ENCODE data around the gene ABLIM1.

The ABLIM1 gene

GRCh38 chr10:114517368-114518250 lies 140.5 kb downstream of the ABLIM1 start:
- Histone ChIP-seq H3K27me3 (no peaks in the 10 kb centered on the region), H3K27ac (peak overlapping the region in 2 of 11 experiments; percentile 16 to 48; a peak in 2 of 22 replicates), H3K9ac (no peak overlapping the region), H3K4me1 (peaks cover 10 to 85% (median 71%) of the 10 kb centered on the region in 10 experiments; a peak in 17 of 20 replicates), H3K4me2 (peak overlapping the region in 8 of 11 experiments; percentile 40 to 69 (median 60); a peak in 13 of 22 replicates), H3K36me3 (no peaks in the 10 kb centered on the region), H3K4me3 (no peak overlapping the region), H3K9me3 (replicated peaks in 1 of 11) (no peaks in the 10 kb centered on the region), H4K20me1 (no peaks in the 10 kb centered on the region)
- TF ChIP-seq Cebpa-rat (IDR thresholded peaks at IDR 0.05), result no peak

GRCh38 chr10:114516356-114516755 lies 141.7 kb downstream of the ABLIM1 start:
- Histone ChIP-seq H3K27ac (peak overlapping the region in 3 of 11 experiments; percentile 33 to 48 (median 38); a peak in 3 of 22 replicates), H3K9me3 (replicated peaks in 1 of 11) (no peaks in the 10 kb centered on the region), H3K27me3 (no peaks in the 10 kb centered on the region), H3K4me3 (no peak overlapping the region), H3K4me1 (peaks cover 10 to 82% (median 63%) of the 10 kb centered on the region in 10 experiments; a peak in 17 of 20 replicates), H3K9ac (peak overlapping the region in 1 of 11 experiments; percentile 28; a peak in 1 of 22 replicates), H4K20me1 (no peaks in the 10 kb centered on the region), H3K36me3 (no peaks in the 10 kb centered on the region), H3K4me2 (peak overlapping the region in 9 of 11 experiments; percentile 11 to 69 (median 58); a peak in 18 of 22 replicates)
- TF ChIP-seq Cebpa-rat (IDR thresholded peaks at IDR 0.05), result no peak

- no peak overlapping the region for H3K9ac ChIP-seq
Measured at GRCh38 chr10:114515298-114515914, 142.7 kb downstream of the ABLIM1 start.

GRCh38 chr10:114513381-114513792 lies 144.7 kb downstream of the ABLIM1 start:
- peaks cover 0 to 59% (median 43%) of the 10 kb centered on the region in 10 experiments; a peak in 17 of 20 replicates for H3K4me1 ChIP-seq
- TF ChIP-seq Cebpa-rat (IDR thresholded peaks at IDR 0.05), result no peak
- H3K4me3 ChIP-seq, result no peak overlapping the region
- no peaks in the 10 kb centered on the region for H3K9me3 ChIP-seq (replicated peaks in 1 of 11)
- H4K20me1 ChIP-seq, result no peaks in the 10 kb centered on the region
- H3K27me3 ChIP-seq, result no peaks in the 10 kb centered on the region
- peak overlapping the region in 8 of 11 experiments; percentile 40 to 69 (median 60); a peak in 14 of 22 replicates for H3K4me2 ChIP-seq
- no peaks in the 10 kb centered on the region for H3K36me3 ChIP-seq
- H3K9ac ChIP-seq, result no peak overlapping the region
- no peak overlapping the region for H3K27ac ChIP-seq

More at GRCh38 chr10:114515298-114515914, 142.7 kb downstream of the ABLIM1 start:
- Histone ChIP-seq H3K4me3 (no peak overlapping the region), H3K27me3 (no peaks in the 10 kb centered on the region), H3K36me3 (no peaks in the 10 kb centered on the region), H3K4me1 (peaks cover 9 to 78% (median 59%) of the 10 kb centered on the region in 10 experiments; a peak in 17 of 20 replicates), H4K20me1 (no peaks in the 10 kb centered on the region), H3K4me2 (peak overlapping the region in 8 of 11 experiments; percentile 40 to 69 (median 60); a peak in 16 of 22 replicates), H3K9me3 (replicated peaks in 1 of 11) (no peaks in the 10 kb centered on the region), H3K27ac (peak overlapping the region in 3 of 11 experiments; percentile 4 to 38 (median 33); a peak in 4 of 22 replicates)
- no peak for TF ChIP-seq Cebpa-rat (IDR thresholded peaks at IDR 0.05)

GRCh38 chr10:114511881-114512280 lies 146.2 kb downstream of the ABLIM1 start:
- H4K20me1 ChIP-seq, result no peaks in the 10 kb centered on the region

GRCh38 chr10:114508376-114508775 lies 149.7 kb downstream of the ABLIM1 start:
- H3K36me3 ChIP-seq, result no peaks in the 10 kb centered on the region
- H4K20me1 ChIP-seq, result no peaks in the 10 kb centered on the region
- no peak overlapping the region for H3K9ac ChIP-seq
- H3K9me3 ChIP-seq (replicated peaks in 1 of 11), result no peaks in the 10 kb centered on the region
- H3K27me3 ChIP-seq, result no peaks in the 10 kb centered on the region
- H3K27ac ChIP-seq, result no peak overlapping the region
- H3K4me3 ChIP-seq, result no peak overlapping the region
- TF ChIP-seq Cebpa-rat (IDR thresholded peaks at IDR 0.05), result no peak
- peaks cover 0 to 14% (median 4%) of the 10 kb centered on the region in 10 experiments; a peak in 13 of 20 replicates for H3K4me1 ChIP-seq
- H3K4me2 ChIP-seq, result no peak overlapping the region

More at GRCh38 chr10:114511881-114512280, 146.2 kb downstream of the ABLIM1 start:
- peaks cover 0 to 49% (median 39%) of the 10 kb centered on the region in 10 experiments; a peak in 17 of 20 replicates for H3K4me1 ChIP-seq
- no peaks in the 10 kb centered on the region for H3K36me3 ChIP-seq
- H3K27me3 ChIP-seq, result no peaks in the 10 kb centered on the region
- no peak overlapping the region for H3K4me3 ChIP-seq
- no peaks in the 10 kb centered on the region for H3K9me3 ChIP-seq (replicated peaks in 1 of 11)
- TF ChIP-seq Cebpa-rat (IDR thresholded peaks at IDR 0.05), result no peak
- no peak overlapping the region for H3K9ac ChIP-seq
- no peak overlapping the region for H3K4me2 ChIP-seq
- no peak overlapping the region for H3K27ac ChIP-seq

- no peak overlapping the region for H3K4me2 ChIP-seq
- no peaks in the 10 kb centered on the region for H3K27me3 ChIP-seq
- no peak overlapping the region for H3K27ac ChIP-seq
- H3K4me1 ChIP-seq, result peaks cover 0 to 4% (median 0%) of the 10 kb centered on the region in 10 experiments; a peak in 1 of 20 replicates
- no peak overlapping the region for H3K4me3 ChIP-seq
- H3K9ac ChIP-seq, result no peak overlapping the region
- H4K20me1 ChIP-seq, result no peaks in the 10 kb centered on the region
- no peaks in the 10 kb centered on the region for H3K36me3 ChIP-seq
- TF ChIP-seq Cebpa-rat (IDR thresholded peaks at IDR 0.05), result no peak
- H3K9me3 ChIP-seq (replicated peaks in 1 of 11), result no peaks in the 10 kb centered on the region
Measured at GRCh38 chr10:114507449-114507848, 150.6 kb downstream of the ABLIM1 start.

GRCh38 chr10:114506871-114507385 lies 151.1 kb downstream of the ABLIM1 start:
- Histone ChIP-seq H3K27ac (no peak overlapping the region), H3K4me3 (no peak overlapping the region), H3K9ac (no peak overlapping the region), H3K36me3 (no peaks in the 10 kb centered on the region), H3K27me3 (no peaks in the 10 kb centered on the region), H3K9me3 (replicated peaks in 1 of 11) (no peaks in the 10 kb centered on the region), H3K4me2 (no peak overlapping the region), H3K4me1 (no peaks in the 10 kb centered on the region), H4K20me1 (no peaks in the 10 kb centered on the region)
- TF ChIP-seq Cebpa-rat (IDR thresholded peaks at IDR 0.05), result no peak

All from BLaER1 treated with 17β-estradiol and CSF1 and Interleukin-3, amounts not matched to agents 10 nM and 100 nM (cell line).